ENCODE results near the gene ATXN1. TPM values are rescaled to one million over a fixed set of nuclear protein-coding genes. Genes with fewer than 3 reads are reported as not detected.

The ATXN1 gene
- polyA plus RNA-seq, 2 of the 4 experiments (the other 2 are of a cell fraction), result 2.9 to 8.3 TPM

GRCh38 chr6:16545382-16545781 is 215.9 kb downstream of the ATXN1 start:
- no peak for FAIRE-seq
- TF ChIP-seq RAD21 (conservative IDR thresholded peaks at IDR 0.05 in 1 of 2, IDR thresholded peaks at IDR 0.05 in 1 of 2), result no peak
- no peak for TF ChIP-seq TP53 (CRISPR knock-in tag; IDR thresholded peaks at IDR 0.05)
- no peak for TF ChIP-seq CBX8 (IDR thresholded peaks at IDR 0.05)
- no peaks in the 10 kb centered on the region for H3K4me1 ChIP-seq
- CTCF ChIA-PET, result interaction anchor here (2.2 kb wide), 1 partner anchor 34 kb away, joined by 7 read pairs; no protein-coding TSS in a partner anchor
- 100% methylated on average over 2 of the region's 2 CpGs for WGBS (ENCODE audit: missing lambda C conversion rate)
- H3K9me3 ChIP-seq, result no peaks in the 10 kb centered on the region
- no peak overlapping the region for H3K4me3 ChIP-seq
- DNase-seq (ENCODE audit: low read depth in 1 of 2, low spot score in 1 of 2), result no peak
- POLR2A ChIA-PET, result no interaction called here
- H3K27ac ChIP-seq, result no peak overlapping the region
- ATAC-seq, result no peak
- H3K4me2 ChIP-seq, result no peak overlapping the region

DNA sequence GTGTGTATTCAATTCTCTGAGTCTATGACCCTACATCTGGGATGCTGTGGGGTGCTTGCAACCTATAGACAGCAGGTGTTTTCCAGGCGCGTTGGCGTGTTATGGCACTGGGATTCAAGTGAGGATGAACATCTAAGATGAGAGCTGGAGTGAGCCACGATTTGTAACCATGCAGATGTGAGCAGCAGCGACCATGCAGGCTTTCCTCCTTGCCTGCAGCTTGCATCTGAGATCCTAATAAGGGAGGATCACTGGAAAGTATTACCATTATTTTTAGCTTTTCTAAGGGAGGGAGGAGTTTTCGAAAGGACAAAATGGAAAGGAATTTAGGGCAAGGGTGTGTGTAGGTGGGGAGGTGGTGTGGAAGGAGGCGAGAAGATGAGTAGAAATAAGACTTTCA is 216.7 kb downstream of the ATXN1 start:
- no peak overlapping the region for H3K4me2 ChIP-seq
- whole genome bisulfite sequencing (ENCODE audit: missing lambda C conversion rate), result 90% methylated on average over 7 of the region's 7 CpGs
- ChIA-PET POLR2A (no interaction called here), CTCF (interaction anchor here (1.3 to 2.2 kb wide), 2 partner anchors 33 kb away, joined by 4 to 7 read pairs; no protein-coding TSS in a partner anchor)
- TF ChIP-seq POLR2A (IDR thresholded peaks at IDR 0.05; ENCODE audit: low read length) (no peak), KDM5A (IDR thresholded peaks at IDR 0.05) (no peak), SREBF2 (IDR thresholded peaks at IDR 0.05) (no peak), SMC3 (IDR thresholded peaks at IDR 0.05) (no peak), HOXA7 (CRISPR knock-in tag; IDR thresholded peaks at IDR 0.05) (no peak), NPAS2 (CRISPR knock-in tag; IDR thresholded peaks at IDR 0.05; ENCODE audit: borderline replicate concordance) (no peak), POLR2AphosphoS2 (conservative IDR thresholded peaks at IDR 0.05; ENCODE audit: low read length) (no peak)
- TF ChIP-seq, protein P1, sequence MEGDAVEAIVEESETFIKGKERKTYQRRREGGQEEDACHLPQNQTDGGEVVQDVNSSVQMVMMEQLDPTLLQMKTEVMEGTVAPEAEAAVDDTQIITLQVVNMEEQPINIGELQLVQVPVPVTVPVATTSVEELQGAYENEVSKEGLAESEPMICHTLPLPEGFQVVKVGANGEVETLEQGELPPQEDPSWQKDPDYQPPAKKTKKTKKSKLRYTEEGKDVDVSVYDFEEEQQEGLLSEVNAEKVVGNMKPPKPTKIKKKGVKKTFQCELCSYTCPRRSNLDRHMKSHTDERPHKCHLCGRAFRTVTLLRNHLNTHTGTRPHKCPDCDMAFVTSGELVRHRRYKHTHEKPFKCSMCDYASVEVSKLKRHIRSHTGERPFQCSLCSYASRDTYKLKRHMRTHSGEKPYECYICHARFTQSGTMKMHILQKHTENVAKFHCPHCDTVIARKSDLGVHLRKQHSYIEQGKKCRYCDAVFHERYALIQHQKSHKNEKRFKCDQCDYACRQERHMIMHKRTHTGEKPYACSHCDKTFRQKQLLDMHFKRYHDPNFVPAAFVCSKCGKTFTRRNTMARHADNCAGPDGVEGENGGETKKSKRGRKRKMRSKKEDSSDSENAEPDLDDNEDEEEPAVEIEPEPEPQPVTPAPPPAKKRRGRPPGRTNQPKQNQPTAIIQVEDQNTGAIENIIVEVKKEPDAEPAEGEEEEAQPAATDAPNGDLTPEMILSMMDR (IDR thresholded peaks at IDR 0.05), result no peak
- H3K27ac ChIP-seq, result no peak overlapping the region
- H3K4me1 ChIP-seq, result no peaks in the 10 kb centered on the region
- no peaks in the 10 kb centered on the region for H3K9me3 ChIP-seq
- ATAC-seq (no peak), DNase-seq (ENCODE audit: low read depth in 1 of 2, low spot score in 1 of 2) (no peak), FAIRE-seq (no peak)
- no peak overlapping the region for H3K4me3 ChIP-seq

GRCh38 chr6:16544006-16544405 is 217.3 kb downstream of the ATXN1 start:
- FAIRE-seq (no peak), DNase-seq (ENCODE audit: low read depth in 1 of 2, low spot score in 1 of 2) (no peak), ATAC-seq (no peak)
- ChIA-PET POLR2A (no interaction called here), CTCF (interaction anchor here (1.3 kb wide), 1 partner anchor 33 kb away, joined by 4 read pairs; no protein-coding TSS in a partner anchor)
- TF ChIP-seq MAFK (IDR thresholded peaks at IDR 0.05; ENCODE audit: partially characterized antibody), result no peak
- TF ChIP-seq RARB (CRISPR knock-in tag; IDR thresholded peaks at IDR 0.05), result no peak
- no peak for TF ChIP-seq ZFP36 (IDR thresholded peaks at IDR 0.05; ENCODE audit: borderline replicate concordance, partially characterized antibody)
- no peak for TF ChIP-seq JUN (IDR thresholded peaks at IDR 0.05)
- TF ChIP-seq EP300 (IDR thresholded peaks at IDR 0.05), result no peak
- no peak for TF ChIP-seq FOSB (CRISPR knock-in tag; IDR thresholded peaks at IDR 0.05)
- TF ChIP-seq CEBPB (IDR thresholded peaks at IDR 0.05), result no peak
- no peak for TF ChIP-seq CHD2 (IDR thresholded peaks at IDR 0.05; ENCODE audit: low read length, partially characterized antibody)
- TF ChIP-seq RNF2 (IDR thresholded peaks at IDR 0.05; ENCODE audit: borderline replicate concordance, low read depth), result no peak
- no peak for TF ChIP-seq JUNB (IDR thresholded peaks at IDR 0.05)
- no peak for TF ChIP-seq ELK1 (IDR thresholded peaks at IDR 0.05; ENCODE audit: low read depth, low read length)
- TF ChIP-seq RFX5 (IDR thresholded peaks at IDR 0.05), result no peak
- TF ChIP-seq, protein P2, sequence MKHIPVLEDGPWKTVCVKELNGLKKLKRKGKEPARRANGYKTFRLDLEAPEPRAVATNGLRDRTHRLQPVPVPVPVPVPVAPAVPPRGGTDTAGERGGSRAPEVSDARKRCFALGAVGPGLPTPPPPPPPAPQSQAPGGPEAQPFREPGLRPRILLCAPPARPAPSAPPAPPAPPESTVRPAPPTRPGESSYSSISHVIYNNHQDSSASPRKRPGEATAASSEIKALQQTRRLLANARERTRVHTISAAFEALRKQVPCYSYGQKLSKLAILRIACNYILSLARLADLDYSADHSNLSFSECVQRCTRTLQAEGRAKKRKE (CRISPR knock-in tag; IDR thresholded peaks at IDR 0.05; ENCODE audit: low read depth), result no peak
- TF ChIP-seq BHLHE40 (IDR thresholded peaks at IDR 0.05; ENCODE audit: low read depth, low read length), result no peak
- no peak for TF ChIP-seq POLR2AphosphoS2 (conservative IDR thresholded peaks at IDR 0.05; ENCODE audit: low read length)
- Histone ChIP-seq H3K9me3 (no peaks in the 10 kb centered on the region), H3K4me3 (no peak overlapping the region), H3K27ac (no peak overlapping the region), H3K4me2 (no peak overlapping the region), H3K4me1 (no peaks in the 10 kb centered on the region)
- WGBS (ENCODE audit: missing lambda C conversion rate), result 79% methylated on average over 8 of the region's 11 CpGs
